HG02571 (cell line): ENCODE data around the gene CABP4.
A peak's percentile ranks its signal among the peaks of the same experiment; 100 is the strongest.
"Not testable (repeated sequence)": the region's sequence is repeated elsewhere in the genome, so short reads cannot be mapped to it uniquely, and the experiment has no call there.

Source experiments
- ATAC-seq: cut with Tn5 transposase; IDR thresholded peaks from one replicate; pipeline ENCODE4 v1.9.1; 2021; ENCODE audit warnings: mild to moderate bottlenecking, moderate library complexity; ENCODE audit not compliant: unreplicated experiment

Gene CABP4

DNA sequence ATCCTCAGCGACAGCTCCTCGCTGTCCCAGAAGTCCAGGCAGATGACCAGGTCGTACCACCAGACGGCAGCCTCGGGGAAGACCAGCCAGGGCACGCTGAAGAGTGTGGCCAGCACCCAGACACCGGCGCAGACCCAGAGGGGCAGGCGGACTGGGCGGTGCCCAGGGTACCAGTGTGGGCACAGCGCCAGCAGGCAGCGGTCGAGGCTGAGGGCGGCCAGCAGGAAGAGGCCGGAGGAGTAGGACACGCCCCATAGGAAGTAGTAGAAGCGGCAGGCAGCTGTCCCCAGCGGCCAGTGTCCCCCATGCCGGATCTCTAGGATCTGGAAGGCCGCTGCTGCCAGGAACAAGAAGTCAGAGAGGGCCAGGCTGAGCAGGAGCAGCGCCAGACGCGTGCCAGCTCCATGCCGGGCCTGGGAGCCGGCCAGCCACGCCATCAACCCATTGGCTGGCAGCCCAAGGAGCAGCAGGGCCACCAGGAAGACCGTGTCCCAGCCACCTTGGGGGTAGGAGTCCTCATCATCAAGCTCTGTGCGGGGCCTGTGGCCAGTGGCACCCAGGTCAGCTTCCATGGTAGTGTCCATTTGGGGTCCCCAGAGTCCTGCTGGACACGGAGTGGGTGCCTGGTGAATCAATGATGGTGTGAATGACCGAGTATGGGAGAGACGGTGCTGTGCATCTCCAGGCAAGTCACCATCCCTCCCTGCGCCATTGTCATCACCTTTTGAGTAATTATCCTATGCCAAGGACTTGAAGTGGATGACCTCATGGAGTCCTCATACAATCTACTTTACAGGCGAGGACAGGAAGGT lies 2.8 kb upstream of the CABP4 start, which contains the start of gene GPR152:
Gene GPR152 (minus strand): TSS at position 589 of the 812 bp plus-strand sequence. CDS start 5 bp downstream, at position 584.
- ATAC-seq, result no peak

DNA sequence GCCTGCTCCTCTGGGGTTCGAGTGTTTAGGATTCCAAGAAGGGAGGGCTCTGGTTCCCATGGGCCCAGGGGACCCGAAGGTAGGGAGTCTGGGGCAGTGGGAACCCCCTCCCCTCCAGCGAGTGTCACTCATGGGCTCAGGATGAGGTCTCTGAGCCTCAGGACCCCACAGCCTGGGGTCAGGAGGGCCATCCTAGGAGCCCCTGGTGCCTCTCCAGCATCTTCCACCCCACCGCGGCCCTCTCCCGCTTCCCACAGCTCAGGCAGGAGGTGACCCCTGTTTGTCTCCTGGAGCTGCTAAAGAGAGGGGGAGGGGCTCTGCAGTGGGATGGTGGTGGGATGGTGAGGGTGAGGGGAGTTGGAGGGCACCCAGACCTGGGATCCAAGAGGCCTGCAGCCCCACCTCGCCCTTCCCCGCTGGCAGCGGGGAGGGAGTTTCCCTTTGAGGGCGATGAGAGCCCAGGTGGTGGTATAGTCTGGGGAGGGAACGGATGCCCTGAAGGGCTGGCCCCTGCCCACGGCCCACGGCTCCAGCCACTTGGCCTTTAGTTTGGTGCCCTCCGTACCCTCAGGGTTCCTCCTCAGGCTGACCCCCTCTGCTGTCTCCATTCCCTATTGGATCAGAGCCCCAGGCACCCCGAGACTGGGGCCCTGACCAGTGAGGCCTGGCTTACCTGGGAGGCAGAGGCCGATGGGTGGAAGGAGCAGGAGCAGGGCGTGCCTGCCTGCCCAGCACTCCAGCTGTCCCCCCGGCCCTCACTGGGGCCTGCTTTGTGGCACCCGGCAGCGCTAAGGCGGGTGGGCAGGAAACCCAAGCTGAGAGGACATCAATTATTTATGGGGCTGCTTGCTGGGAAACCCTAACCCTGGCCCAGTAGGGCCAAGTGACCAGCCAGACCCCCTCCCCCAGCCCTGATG lies 1.1 kb upstream of the CABP4 start:
- no peak for ATAC-seq

DNA sequence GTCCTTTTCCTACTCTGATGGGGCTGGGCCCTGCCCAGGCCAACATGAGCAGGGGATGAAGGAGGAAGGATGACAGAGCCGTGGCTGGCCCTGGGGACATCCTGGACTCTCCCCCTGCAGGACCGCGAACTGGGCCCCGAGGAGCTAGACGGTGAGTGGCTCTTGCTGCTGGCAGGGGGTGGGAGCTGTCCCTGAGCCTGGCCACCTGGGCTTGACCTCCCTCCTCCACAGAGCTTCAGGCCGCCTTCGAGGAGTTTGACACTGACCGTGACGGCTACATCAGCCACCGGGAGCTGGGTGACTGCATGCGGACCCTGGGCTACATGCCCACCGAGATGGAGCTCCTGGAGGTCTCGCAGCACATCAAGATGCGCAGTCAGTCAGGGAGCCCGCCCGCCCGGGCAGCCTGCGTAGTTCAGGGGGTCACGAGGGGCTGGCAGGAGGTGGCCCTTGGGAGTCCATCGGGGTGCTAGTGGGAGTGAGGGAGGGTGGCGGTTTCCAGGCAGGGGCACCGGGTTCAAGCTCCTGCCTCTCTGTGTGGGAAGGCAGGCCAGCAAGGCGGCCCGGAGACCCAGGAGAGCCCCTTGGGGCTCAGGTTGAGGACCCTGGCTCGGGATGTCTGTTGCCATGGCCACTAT lies 1.0 kb downstream of the CABP4 start:
- no peak for ATAC-seq

DNA sequence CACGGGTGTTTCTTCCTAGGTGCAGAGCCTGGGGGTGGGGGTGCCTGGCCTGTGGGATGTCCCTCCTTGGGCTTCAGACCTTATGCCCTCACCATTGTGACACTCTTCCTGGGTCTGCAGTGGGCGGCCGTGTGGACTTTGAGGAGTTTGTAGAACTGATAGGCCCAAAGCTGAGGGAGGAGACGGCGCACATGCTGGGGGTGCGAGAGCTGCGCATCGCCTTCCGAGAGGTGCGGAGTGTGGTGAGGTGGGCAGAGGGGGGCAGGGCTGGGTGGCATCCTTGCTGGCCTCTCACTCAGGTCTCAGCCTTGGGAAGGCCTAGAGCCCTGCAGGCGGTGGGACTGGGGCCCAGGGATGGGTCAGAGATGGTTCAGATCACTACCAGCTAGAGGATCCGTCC lies 2.3 kb downstream of the CABP4 start:
- no peak for ATAC-seq

DNA sequence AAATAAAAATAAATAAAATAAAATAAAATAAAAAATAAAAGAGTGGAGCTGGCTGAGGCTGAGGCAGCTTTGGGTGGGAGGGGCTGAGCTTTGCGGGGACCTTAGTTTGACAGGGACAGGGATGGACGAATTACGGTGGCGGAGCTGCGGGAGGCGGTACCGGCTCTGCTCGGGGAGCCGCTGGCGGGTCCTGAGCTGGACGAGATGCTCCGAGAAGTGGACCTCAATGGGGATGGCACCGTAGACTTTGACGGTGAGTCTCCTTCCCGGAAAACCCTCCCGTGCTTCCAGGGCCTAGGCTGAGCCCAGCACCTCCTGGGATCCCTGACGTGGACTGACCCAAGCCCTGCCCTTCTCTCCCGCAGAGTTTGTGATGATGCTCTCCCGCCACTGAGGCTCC lies 3.1 kb downstream of the CABP4 start:
- ATAC-seq, result no peak

DNA sequence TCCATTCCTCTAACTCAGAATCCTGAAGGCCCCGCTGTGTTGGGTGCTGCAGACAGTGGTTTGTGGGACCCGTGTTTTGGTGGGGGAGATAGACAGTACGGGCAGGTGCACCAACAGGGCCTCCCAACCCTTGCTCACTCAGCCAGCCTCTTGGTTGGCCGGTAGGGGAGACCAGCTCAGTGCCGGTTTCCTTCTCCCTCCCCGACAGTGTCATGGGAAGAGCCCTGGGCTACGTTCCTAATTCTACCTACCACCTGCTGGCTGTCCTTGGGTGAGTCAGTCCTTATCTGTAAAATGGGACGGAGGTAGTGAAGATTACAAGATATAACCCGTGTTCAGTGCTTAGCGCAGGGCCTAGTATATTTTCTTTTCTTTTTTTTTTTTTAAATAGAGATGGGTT lies 8.0 kb downstream of the CABP4 start:
- ATAC-seq, result no peak

DNA sequence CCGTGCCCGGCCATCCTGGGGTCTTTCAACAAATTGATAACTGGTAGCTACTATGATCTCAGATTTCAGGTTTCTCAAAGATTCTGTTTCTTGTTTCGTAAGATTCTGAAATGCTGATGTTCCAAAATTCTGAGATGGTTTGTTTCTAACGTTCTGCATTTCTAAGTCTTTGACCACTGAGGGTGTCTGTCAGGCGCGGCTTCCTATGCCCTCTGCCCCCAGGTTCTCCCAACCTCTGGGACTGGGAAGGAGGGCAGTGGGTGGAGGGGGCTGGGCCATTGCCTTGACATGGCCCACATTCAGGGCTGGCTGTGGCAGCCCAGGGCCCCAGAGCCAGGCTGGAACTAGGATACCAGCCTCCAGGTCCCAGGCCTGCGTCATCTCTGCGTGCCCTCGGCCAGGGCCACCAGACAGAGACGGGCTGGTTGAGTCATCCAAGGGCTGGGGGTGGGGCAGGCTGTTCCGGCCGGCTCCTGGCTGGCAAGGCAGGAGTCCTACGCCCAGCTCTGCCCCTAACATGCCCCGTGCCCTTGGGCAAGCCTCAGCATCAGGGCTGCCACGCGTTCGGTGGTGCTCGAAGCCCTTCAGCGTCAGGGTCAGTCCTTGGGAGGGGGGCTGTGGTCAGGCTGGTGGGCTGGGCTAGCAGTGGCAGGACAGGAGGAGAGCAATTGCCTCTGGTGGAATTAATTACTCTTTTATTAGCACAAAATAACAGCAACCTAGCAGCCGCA lies 8.7 kb downstream of the CABP4 start:
- no peak for ATAC-seq

DNA sequence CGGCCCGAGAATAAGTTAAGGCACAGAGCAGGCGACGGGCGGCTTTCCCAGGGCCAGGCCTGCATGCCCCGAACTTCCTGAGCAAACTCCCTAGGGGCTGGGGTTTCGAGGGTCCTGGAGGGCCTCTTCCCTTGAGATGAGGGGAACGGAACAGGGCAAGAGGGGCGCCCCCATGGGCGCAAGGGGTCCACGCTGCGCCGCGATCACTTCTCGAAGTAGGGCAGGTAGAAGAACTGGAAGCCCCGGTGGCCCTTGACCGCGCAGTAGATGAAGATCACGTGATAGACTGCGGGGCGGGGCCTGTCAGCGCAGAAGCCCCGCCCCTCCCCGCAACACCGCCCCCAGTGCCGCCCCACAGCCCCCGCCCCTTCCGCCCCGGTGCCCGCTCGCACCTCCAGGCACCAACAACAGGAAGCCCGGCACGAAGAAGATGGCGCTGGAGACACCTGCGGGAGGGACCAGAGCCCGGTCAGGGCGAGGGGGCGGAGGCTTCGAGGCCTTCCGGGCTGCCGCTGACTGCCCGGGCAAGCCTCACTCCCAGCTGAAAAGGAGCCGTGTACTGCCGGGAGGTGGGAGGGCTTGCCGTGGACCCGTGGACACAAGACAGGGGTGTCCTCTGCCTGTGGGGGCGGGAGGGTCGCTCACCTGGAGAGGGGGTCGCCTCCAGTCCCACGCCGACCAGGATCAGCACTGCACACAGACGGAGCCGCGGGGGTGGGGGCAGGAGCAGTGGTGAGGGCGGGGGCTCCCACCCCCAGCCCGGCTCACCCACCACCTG lies 9.4 kb downstream of the CABP4 start:
- peak; percentile 42 for ATAC-seq

DNA sequence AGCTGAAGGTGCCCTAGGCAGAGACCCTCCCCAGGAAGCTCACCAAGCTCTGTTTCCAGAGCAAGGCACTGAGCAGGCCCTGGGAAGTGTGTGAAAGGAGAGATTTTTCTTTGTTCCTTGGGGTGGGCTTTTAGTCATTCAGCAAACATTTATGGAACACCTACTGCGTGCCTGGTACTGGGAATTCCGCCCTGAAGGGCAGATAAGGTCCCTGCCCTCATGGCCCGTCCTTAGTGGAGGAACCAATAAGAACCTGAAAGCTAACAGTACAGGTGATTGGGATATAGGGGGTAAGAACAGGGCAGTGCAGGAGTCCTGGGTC lies 10.0 kb downstream of the CABP4 start:
- ATAC-seq, result no peak

DNA sequence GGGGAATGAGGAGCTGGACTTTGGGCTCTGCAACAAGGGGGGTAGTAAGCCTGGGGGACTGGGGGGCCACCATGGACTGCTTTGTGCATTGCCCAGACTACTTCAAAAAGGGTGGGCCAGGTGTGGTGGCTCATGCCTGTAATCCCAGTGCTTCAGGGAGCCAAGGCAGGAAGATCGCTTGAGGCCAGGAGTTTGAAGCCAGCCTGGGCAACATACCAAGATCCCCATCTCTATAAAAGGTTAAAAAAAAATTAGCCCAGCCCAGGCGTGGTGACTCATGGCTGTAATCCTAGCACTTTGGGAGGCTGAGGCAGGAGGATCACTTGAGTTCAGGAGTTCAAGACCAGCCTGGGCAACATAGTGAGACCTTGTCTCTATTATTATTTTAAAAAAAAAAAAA lies 10.4 kb downstream of the CABP4 start:
- not testable (repeated sequence) for ATAC-seq

DNA sequence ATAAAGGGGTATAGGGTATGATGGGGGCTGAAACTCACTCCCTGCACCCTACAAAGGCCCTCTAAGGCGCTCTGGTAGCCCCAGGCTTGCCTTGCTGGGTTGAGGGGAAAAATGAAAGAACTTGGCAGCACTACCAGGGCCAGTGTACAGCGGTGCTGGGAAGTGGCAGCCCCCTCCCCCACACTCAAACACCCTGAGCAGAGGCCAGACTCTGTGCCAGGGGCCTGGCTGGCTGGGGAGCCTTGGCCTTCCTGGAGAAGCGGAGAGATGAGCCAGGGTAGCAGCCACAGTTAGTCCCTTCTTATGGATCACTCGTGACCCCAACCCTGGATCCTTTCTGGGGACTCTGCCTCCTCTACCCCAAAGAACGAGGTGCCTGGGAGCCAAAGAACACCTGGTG lies 11.2 kb downstream of the CABP4 start:
- ATAC-seq, result no peak

DNA sequence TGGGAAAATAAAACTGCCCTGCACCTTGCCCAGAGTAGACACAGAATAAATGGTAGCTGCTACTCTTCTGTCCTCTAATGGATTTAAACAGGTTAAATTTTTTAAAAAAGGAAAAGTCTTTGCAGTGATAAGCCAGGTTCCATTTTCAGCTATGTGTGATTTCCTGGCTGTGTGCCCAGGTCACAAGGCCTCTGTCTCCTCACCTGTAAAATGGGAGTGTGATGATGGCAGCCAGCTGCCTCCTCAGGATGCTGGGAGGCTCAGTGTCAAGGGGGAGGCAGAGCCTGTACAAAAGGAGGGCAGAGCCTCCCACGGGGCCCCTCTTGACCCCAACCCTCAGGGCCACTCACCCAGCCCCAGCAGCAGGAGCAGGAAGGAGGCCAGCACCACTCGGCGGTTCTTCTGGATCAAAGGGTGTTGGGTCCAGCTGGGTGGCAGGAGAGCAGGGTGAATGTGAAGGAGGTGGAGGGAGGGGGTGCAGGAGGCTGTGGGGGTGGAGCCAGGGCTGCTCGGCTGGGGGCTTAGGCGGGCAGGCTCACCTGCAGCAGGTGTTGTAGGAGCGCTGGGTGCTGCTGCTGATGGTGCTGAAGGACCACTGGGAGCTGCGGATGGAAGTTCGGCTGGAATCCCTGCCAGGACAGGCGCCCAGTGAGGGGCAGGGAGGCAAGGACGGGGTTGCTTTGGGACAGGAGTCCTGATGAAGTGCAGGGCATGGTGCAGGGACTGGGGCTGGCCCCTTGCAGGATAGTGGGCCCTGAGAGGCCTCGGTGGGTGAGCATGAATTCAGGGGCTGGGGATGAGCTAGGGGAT lies 12.0 kb downstream of the CABP4 start:
- ATAC-seq, result no peak

DNA sequence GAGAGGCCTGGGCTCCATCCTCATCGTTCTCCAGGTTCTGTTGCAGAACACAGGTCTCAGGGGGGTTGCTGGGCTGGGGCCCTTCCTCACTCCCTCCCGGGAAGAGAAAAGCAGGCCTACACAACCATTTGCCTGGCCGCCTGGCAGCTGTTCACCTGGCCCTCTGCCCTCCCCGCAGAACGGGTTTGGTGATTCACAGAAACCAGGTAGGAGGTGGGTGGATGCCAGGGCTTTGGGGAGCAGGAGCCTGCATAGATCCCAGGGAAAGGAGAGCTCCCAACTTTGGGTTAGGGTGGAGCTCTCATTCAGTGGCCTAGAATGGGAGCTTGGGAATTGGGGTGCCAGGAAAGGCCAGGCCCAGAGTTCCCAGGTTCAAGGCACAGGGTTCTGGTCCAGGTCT lies 12.9 kb downstream of the CABP4 start:
- ATAC-seq, result no peak

DNA sequence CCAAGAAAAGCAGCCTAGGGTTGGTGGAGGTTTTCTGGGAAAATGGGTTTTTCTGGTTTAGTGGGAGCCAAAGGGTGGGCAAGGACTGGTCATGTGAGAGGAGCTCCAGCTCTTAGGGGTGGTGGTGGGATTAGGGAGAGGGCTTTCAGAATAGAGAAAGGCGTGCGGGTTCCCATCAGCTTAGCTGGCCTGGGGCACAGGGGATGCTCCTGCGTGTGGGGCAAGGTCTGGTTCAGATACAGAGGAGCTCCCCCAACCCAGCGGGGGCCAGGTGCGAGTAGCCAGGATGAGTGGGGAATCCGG lies 13.3 kb downstream of the CABP4 start:
- ATAC-seq, result no peak

DNA sequence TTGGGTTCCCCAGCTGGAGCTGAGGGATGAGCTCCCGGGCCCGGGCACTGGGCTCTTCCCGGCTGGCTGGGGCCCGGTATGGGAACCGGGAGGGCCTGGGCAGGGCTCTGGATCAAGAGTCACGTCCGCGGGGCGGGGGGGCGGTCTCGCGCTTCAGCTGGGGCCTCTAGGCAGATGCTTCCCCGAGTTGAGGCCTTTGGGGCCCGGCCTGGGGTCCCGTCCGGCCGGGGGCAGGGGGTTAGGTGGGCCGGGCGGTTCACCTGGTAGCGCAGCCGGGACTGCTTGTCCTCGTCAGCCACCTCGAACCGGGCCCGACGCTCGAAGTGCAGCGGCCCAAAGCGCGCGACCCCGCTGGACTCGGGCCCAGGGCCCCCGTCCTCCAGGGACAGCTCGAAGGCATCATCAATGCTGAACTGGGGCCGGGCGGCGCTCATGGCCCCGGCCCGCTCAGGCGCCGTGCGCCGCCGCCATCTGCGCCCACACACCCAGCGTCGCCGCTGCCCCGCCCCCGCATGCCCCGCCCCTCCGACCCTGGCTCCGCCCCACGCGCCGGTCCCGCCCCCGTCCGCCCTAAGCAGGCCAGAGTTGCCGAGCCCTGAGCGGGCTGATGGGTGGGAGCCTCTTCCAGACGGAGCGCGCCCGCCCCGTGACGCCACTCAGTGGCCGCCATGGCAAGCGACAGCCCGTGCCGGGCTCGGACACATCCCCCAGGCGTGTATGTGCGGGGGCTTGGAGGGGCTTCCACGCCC lies 13.8 kb downstream of the CABP4 start, which contains the start of gene TMEM134:
Gene TMEM134 (minus strand): TSS at position 493 of the 749 bp plus-strand sequence. CDS start 59 bp downstream, at position 434.
- ATAC-seq, result peak; percentile 69

DNA sequence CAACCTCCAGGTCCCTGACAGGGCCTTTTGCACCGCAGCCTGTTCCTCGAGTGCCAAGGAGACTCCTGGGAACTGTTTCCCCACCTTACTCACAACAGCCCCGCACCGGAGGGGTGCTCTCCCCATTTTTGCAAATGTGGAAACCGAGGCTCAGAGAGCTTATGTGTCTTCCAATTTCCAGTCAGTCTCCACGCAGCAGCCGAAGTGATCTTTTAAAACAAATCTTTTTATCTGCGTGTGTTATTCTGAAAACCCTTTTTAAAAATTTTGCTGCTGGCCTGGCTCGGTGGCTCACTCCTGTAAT lies 14.3 kb downstream of the CABP4 start:
- no peak for ATAC-seq

DNA sequence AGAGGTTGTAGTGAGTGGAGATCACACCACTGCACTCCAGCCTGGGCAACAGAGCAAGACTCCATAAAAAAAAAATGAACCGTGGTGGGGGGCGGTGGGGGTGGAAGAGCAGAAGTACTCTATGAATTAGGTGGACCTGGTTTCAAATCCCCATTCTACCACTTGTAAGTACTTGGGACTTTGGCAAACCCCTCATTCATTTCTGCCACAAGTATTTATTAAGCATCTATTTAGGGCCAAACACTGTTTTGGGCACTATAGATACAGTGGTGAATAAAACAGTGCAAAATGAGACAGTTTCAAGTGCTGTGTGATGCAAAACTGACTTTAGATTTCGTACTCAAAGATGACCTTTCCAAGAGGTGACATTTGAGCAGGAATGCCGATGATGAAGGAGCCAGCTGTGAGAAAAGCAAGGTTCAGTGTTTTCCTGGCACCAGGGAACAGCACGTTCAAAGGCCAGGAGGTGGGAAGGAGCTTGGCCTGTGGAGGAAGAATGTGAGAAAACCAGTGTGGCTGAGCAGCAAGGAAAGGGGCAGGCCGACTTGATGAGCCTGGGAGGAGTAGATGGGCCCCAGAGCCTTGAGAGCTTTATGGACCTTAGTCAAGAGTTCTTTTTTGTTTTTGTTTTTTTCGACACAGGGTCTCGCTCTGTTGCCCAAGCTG lies 15.3 kb downstream of the CABP4 start:
- ATAC-seq, result no peak

DNA sequence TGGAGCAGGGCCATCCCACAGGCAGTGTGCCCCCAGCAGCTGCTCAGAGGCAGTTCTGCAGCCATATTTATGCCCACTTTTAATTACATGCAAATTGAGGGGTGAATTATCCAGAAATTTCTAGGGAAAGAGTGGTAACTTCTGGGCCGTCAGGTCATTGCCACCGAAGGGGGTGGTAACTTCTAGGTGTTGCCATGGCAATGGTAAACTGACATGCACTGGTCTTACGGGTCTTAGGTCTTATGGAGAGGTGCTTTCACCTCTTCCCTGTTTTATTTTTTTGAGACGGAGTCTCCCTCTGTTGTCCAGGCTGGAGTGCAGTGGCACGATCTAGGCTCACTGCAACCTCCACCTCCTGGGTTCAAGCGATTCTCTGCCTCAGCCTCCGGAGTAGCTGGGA lies 17.7 kb downstream of the CABP4 start:
- ATAC-seq, result no peak
